PC-9 (cell line): ENCODE measurements around the gene AUH. TPM values are rescaled to one million over a fixed set of nuclear protein-coding genes. Genes with fewer than 3 reads are reported as not detected.

ENCODE experiments used
- Bru-seq: library from RNA; stranded (reverse); fragments of 400-500 nt; gene quantifications from one replicate; lab custom pipeline; 2021; lab: Mats Ljungman, UMichigan
- BruChase-seq, 2 experiments: library from RNA; stranded (reverse); fragments of 400-500 nt; gene quantifications; one replicate each; lab custom pipeline; 2021; lab: Mats Ljungman, UMichigan
- BruUV-seq: library from RNA; stranded (reverse); fragments of 400-500 nt; replicated peaks from 2 replicates; lab custom pipeline; 2021; lab: Mats Ljungman, UMichigan
- CTCF ChIA-PET: fragments of 300-600 bp; sonication (Branson Sonifier 250); formaldehyde crosslinking; loops from one replicate; lab custom pipeline; 2022; ENCODE audit warnings: antibody characterized with exemption; lab: Charles Lee
- POLR2A ChIA-PET: fragments of 300-600 bp; sonication (Branson Sonifier 250); formaldehyde crosslinking; loops from one replicate; lab custom pipeline; 2022; ENCODE audit warnings: antibody characterized with exemption; ENCODE audit not compliant: unreplicated experiment; lab: Charles Lee
- DNase-seq, 2 experiments: peaks; one replicate each; pipeline versions ENCODE4 v3.0.0 to v3.0.0-alpha.2; 2015 to 2022; ENCODE audit warnings: mixed read lengths in 1 of 2
- H2AFZ ChIP-seq: fragments of 200-600 bp; sonication (generic); 2 replicates; pipeline ENCODE4 v1.8.1; 2017; ENCODE audit warnings: antibody characterized with exemption
- H3F3A ChIP-seq: fragments of 200-600 bp; sonication (generic); 2 replicates; pipeline ENCODE4 v1.8.1; 2017; ENCODE audit warnings: antibody characterized with exemption, mild to moderate bottlenecking, low read depth; ENCODE audit not compliant: insufficient read depth
- H3K27ac ChIP-seq: fragments of 200-600 bp; sonication (generic); 2 replicates; pipeline ENCODE4 v1.6.1; 2016; ENCODE audit warnings: mixed run types
- H3K27me3 ChIP-seq: fragments of 200-600 bp; sonication (generic); 2 replicates; pipeline ENCODE4 v1.6.1; 2016; ENCODE audit warnings: low read depth, mixed run types; ENCODE audit not compliant: insufficient read depth
- H3K36me3 ChIP-seq: fragments of 200-600 bp; sonication (generic); 2 replicates; pipeline ENCODE4 v1.6.1; 2016; ENCODE audit warnings: low read depth, mixed run types
- H3K4me1 ChIP-seq: fragments of 200-600 bp; sonication (generic); replicated peaks from 2 replicates; pipeline ENCODE4 v1.6.1; 2016; ENCODE audit warnings: mixed run types; ENCODE audit not compliant: insufficient read depth
- H3K4me2 ChIP-seq: fragments of 200-600 bp; sonication (generic); 2 replicates; pipeline ENCODE4 v1.6.1; 2017; ENCODE audit warnings: mixed run types
- H3K4me3 ChIP-seq: fragments of 200-600 bp; sonication (generic); 2 replicates; pipeline ENCODE4 v1.6.1; 2016; ENCODE audit warnings: mixed run types
- H3K79me2 ChIP-seq: fragments of 200-600 bp; sonication (generic); 2 replicates; pipeline ENCODE4 v1.6.1; 2017; ENCODE audit warnings: low read depth, mixed run types
- H3K9me2 ChIP-seq: fragments of 200-600 bp; sonication (generic); 2 replicates; pipeline ENCODE4 v1.8.1; 2017; ENCODE audit warnings: mild to moderate bottlenecking; ENCODE audit not compliant: insufficient read depth
- H3K9me3 ChIP-seq: fragments of 200-600 bp; sonication (generic); 2 replicates; pipeline ENCODE4 v1.8.1; 2016; ENCODE audit warnings: low read depth; ENCODE audit not compliant: insufficient read depth
- H4K20me1 ChIP-seq: fragments of 200-600 bp; sonication (generic); 2 replicates; pipeline ENCODE4 v1.8.1; 2017; ENCODE audit not compliant: insufficient read depth
- CTCF ChIP-seq: fragments of 200-600 bp; sonication (generic); conservative IDR thresholded peaks from 2 replicates; pipeline ENCODE4 v1.6.1; 2017; ENCODE audit warnings: mixed run types, antibody characterized with exemption, mild to moderate bottlenecking, moderate library complexity
- EZH2 ChIP-seq: fragments of 200-600 bp; sonication (generic); IDR thresholded peaks from 2 replicates; pipeline ENCODE4 v1.8.0; 2017; ENCODE audit warnings: antibody characterized with exemption, low read depth
- intact Hi-C: fragments of 100-400 bp; cut with micrococcal nuclease; formaldehyde crosslinking; loops from one replicate; pipeline ENCODE4 v1.10.0; 2022; ENCODE audit not compliant: unreplicated experiment
- long read RNA-seq: library from polyadenylated mRNA; stranded (forward); transcript quantifications from one replicate; pipeline ENCODE4 v2.0.0, GENCODE V29; 2022
- total RNA-seq: library from RNA; stranded (reverse); gene quantifications from 2 replicates; pipeline ENCODE4 v1.2.3, GENCODE V29; 2021

Gene AUH
- total RNA-seq: 24.9 and 31.1 TPM in 2 replicates
- percentile 75 among the genes with signal in this experiment for Bru-seq, nascent RNA
- BruChase-seq, experiment 1, labeled RNA remaining after a 2-hour chase: percentile 82 among the genes with signal in this experiment
- percentile 68 among the genes with signal in this experiment for BruChase-seq, experiment 2, labeled RNA remaining after a 6-hour chase
- long read RNA-seq, transcript AUH-202 (10 exons, 1,577 nt): major isoform, 38 of 67 reads
- long read RNA-seq, partial matches to known transcripts: 4 of 67 reads
- long read RNA-seq, other reads (novel, unspliced or antisense): 23 of 67 reads

DNA sequence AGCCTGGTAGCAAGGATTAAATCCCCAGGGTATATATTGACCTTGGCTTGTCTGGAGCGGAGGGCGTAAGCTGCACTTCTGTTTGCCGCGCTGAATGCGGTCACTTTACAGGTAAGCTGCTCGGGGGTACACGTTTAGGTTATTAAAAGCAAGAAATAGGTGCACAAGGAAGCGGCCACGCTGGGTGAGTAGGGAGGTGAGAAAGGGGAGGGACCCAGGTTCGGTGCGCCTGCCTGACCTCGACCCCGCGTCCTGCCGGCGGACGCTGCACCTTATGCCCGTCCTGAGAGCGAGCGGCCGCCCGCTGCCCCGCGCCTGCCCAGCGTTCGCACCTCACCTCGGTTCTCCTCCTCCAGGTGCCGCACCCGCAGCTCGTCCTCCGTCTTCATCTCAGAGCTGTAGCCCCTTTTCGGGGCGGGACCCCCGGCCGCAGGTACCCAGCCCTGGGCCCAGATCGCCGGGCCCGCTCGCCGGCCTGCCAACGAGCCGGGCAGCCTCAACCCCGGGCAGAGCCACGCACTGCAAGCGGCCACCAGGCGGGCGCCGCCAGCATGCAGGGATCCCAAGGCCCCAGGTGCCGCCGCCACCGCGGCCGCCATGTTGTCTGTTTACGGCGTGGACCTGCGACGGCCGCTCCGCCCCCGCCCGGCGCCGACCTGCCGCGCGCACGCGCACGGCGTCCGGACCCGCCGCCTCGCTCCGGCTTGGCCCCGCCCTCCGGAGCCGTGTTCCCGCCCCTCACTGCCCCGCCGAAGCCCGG, at the start of gene AUH:
Gene AUH (minus strand): TSS at position 628 of the 760 bp plus-strand sequence. CDS start 29 bp downstream, at position 599.
- Histone ChIP-seq H3K9me2 (no peaks in the 10 kb centered on the region), H3K9me3 (no peaks in the 10 kb centered on the region; the same call in 1 of the 2 replicates), H2AFZ (peak within 1 kb of the TSS; percentile 95), H3K27me3 (no peaks in the 10 kb centered on the region), H3K4me2 (peak within 1 kb of the TSS; percentile 90), H4K20me1 (0 out of 2 replicates have a peak, but pooled peaks cover 6% of the 10 kb centered on the region), H3K27ac (peak within 1 kb of the TSS; percentile 56), H3F3A (peaks cover 4% of the 10 kb centered on the region; the same call in 1 of the 2 replicates), H3K36me3 (peaks cover 13% of the 10 kb centered on the region; the same call in 1 of the 2 replicates), H3K79me2 (peaks cover 51% of the 10 kb centered on the region), H3K4me1 (peaks cover 23% of the 10 kb centered on the region), H3K4me3 (peak within 1 kb of the TSS; percentile 95)
- peak; percentile 60 to 92 for DNase-seq
- POLR2A ChIA-PET: interaction anchor here (0.5 kb wide), 1 partner anchor 9 kb away, joined by 12 read pairs; no protein-coding TSS in a partner anchor
- intact Hi-C loops: loop anchor here (2.0 kb wide), 2 partner anchors 61 to 169 kb away; partner anchors contain the start of gene NFIL3
- no TSS peak for BruUV-seq
- CTCF ChIA-PET: interaction anchor here (0.7 to 0.8 kb wide), 2 partner anchors 63 to 366 kb away, joined by 3 read pairs; no protein-coding TSS in a partner anchor
- TF ChIP-seq EZH2 (no peak), CTCF (no peak)

GRCh38 chr9:91411096-91411771, 49.5 kb upstream of the AUH start:
- 0 out of 2 replicates have a peak overlapping the region, but pooled peaks have one; percentile 8 for H3K4me2 ChIP-seq
- no peak for TF ChIP-seq EZH2
- no peak overlapping the region for H3K4me3 ChIP-seq
- no peak overlapping the region for H2AFZ ChIP-seq
- intact Hi-C loops: no loop called here
- H3K27ac ChIP-seq: 0 out of 2 replicates have a peak overlapping the region, but pooled peaks have one; percentile 19
- H4K20me1 ChIP-seq: peaks cover 11% of the 10 kb centered on the region
- CTCF ChIA-PET: no interaction called here
- peak in 1 of 2 experiments; percentile 53 for DNase-seq
- H3K27me3 ChIP-seq: no peaks in the 10 kb centered on the region
- H3K36me3 ChIP-seq: peaks cover 18% of the 10 kb centered on the region
- no peaks in the 10 kb centered on the region for H3K9me3 ChIP-seq
- peaks cover 8% of the 10 kb centered on the region for H3F3A ChIP-seq
- H3K9me2 ChIP-seq: no peaks in the 10 kb centered on the region
- peaks cover 26% of the 10 kb centered on the region for H3K4me1 ChIP-seq
- peaks cover 56% of the 10 kb centered on the region for H3K79me2 ChIP-seq
- BruUV-seq: no TSS peak
- POLR2A ChIA-PET: no interaction called here

GRCh38 chr9:91410161-91410560, 48.4 kb upstream of the AUH start:
- DNase-seq: no peak
- Histone ChIP-seq H3K4me1 (peaks cover 23% of the 10 kb centered on the region), H2AFZ (no peak overlapping the region), H3K4me2 (no peak overlapping the region), H4K20me1 (peaks cover 11% of the 10 kb centered on the region), H3F3A (peaks cover 8% of the 10 kb centered on the region), H3K9me3 (no peaks in the 10 kb centered on the region), H3K36me3 (peaks cover 18% of the 10 kb centered on the region), H3K4me3 (no peak overlapping the region), H3K27me3 (no peaks in the 10 kb centered on the region), H3K9me2 (no peaks in the 10 kb centered on the region), H3K79me2 (peaks cover 45% of the 10 kb centered on the region), H3K27ac (no peak overlapping the region)
- POLR2A ChIA-PET: no interaction called here
- intact Hi-C loops: no loop called here
- CTCF ChIA-PET: no interaction called here
- no TSS peak for BruUV-seq
- TF ChIP-seq CTCF (no peak), EZH2 (no peak)
